GM21515 (cell line): ENCODE data around the gene PLPP4.

Experiments
- ATAC-seq: cut with Tn5 transposase; IDR thresholded peaks from one replicate; pipeline ENCODE4 v1.9.1; 2021; ENCODE audit not compliant: unreplicated experiment

PLPP4 gene

DNA sequence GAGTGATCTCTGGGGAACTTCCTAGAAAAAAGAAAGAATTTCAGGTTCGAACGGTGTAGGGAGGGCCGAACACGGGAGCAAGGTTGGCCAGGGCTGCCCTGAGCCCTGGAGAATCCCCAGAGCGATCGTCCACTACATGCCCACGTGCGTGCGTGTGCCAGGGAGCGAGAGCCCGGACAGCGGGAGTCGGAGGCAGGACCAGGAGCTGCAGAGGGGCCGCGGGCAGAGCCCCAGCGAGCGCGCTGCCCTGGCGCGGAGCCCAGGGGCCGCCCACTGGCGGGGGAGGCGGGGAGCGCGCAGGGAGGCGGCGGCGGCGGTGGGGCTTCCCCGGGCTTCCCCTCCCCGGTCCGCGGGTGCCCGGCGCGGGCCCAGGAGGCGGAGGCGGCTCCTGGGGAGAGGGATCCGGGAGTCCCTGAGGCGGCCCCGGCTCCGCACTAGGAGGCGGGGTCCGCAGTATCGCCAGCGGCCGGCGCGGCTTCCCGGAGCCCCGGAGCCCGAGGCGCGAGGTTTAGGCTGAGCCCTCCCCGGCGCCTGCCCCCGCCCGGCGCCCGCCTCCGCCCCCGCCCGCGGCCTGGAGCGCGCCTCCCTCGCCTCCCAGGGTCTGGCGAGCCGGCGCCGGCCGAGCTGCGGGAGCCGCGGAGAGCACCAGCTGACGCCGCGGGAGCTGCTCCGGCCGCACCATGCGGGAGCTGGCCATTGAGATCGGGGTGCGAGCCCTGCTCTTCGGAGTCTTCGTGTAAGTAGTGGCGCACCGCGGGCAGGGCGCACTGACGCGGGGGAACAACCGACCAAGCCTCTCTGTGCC, at the start of gene PLPP4:
Gene PLPP4 (plus strand): TSS at position 602 of the 805 bp plus-strand sequence. CDS start 79 bp downstream, at position 681.
- ATAC-seq = no peak

DNA sequence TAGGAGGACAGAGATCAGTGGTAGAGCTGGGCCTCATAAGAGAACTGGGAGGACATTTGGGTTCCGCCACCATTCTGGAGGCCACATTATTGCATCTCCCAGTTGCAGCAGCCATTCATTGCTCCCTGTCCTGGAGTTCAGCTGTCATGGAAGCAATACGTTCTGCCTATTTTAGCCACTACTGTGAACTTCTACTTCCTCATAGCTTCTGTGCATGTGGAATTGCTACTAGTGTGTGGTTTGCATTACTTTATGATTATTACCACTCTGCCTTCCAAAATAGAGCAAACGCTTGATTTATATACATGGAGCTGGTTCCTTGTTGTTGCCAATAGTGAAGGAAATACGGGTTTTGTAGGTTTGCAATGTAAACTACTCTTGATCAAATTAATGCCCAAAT, 47.2 kb upstream of the PLPP4 start:
- no peak for ATAC-seq

DNA sequence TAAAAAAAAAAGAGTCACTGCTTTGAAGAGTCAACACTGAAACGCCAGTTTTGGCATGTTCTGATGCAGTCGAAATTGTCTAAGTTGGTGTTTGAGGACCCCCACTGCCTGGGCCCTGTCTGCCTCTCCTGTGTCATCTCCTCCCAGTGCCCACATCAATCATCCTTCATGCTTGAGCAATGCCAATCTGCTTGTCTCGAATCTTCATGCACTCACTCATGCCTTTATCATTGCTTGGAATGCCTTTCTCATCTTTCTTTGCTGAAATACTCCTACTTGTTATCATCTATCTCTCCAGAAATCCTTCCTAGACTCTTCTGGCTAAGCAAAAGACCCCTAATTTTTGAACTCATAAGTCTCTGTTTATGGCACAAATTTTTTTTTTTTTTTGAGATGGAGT, 42.1 kb upstream of the PLPP4 start:
- ATAC-seq = no peak

DNA sequence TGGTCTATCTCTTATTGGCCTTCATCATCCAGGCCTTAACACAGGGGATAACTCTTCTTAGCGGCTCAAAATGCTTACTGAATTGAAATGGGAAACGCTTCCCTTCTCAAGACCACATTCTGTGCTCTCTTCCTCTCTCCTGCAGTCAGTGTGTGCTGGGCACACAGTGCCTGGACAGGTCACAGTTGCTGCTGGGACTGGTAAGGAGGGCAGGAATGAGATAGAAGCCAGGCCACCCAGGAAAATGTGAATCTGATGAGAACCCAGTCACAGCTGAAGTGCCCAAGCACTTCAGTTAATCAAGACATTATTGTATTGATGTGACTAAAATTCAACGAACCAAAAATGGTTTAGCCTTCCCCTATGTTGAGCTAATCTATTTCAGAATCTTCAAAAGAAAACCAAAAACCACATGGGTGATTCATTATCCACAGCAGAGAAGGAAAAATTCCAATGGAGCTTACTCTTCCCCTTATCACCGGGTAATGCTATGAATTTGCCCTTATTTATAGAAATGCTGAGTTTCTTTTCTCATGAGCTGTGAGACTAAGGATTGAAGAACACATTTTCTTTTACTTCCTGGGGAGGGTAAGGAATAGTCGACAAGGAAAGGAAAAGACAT, 41.2 kb upstream of the PLPP4 start:
- ATAC-seq = no peak

DNA sequence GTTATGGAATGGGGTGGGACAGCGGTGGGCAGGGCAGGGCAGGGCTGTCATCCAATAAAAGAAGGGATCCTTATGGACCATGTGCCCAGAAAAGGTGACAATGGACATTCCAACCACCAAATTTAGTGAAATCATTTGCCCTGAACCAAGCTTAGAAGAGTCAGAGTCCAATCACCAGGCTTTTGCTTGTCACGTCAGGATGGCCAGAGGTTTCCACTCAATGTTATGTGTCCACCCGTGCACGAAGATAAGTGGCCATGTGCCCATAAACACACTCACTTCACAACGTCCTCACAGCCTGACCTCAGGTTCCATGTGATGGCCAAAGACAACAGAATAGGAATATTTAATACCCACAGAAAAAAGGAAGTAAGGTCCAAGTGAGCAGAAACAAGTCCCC, 36.6 kb upstream of the PLPP4 start:
- ATAC-seq = no peak

DNA sequence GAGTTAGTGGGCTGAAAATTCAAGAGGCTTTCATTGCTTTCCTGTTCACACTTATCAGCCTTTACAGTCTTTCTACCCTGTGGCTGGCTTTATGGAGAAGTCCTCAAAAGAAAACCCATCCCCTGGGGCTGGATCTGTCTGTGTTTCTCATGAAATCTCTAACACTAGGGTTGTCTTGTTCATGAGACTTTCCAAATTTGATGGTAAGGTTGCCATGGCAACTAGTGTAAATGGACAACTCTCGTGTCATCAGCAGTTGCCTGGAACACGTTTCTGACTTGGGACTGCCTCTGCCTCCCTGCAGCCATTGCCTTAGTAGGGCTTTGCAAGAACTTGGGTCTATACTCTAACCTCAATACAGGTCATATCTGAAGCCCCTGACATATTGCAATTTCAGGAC, 35.8 kb upstream of the PLPP4 start:
- no peak for ATAC-seq

DNA sequence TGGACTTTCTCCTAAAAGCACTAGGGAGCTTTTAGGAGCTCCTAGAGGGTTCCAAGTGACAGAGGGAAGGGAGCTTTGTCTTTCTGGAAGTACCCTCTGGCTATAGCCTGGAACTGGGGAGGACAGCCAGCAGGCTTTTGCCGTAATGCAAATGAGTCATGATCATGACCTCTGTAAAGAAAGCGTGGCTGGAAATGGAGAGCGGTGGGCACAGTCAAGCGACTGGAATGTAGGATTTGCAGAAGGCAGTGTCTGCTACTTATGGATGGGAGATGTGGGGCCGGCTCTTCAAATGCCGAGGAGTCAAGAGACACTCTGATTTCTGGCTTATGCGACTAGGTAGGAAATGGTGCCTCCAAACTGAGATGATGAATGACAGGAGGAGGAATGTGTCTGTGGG, 34.6 kb upstream of the PLPP4 start:
- no peak for ATAC-seq

DNA sequence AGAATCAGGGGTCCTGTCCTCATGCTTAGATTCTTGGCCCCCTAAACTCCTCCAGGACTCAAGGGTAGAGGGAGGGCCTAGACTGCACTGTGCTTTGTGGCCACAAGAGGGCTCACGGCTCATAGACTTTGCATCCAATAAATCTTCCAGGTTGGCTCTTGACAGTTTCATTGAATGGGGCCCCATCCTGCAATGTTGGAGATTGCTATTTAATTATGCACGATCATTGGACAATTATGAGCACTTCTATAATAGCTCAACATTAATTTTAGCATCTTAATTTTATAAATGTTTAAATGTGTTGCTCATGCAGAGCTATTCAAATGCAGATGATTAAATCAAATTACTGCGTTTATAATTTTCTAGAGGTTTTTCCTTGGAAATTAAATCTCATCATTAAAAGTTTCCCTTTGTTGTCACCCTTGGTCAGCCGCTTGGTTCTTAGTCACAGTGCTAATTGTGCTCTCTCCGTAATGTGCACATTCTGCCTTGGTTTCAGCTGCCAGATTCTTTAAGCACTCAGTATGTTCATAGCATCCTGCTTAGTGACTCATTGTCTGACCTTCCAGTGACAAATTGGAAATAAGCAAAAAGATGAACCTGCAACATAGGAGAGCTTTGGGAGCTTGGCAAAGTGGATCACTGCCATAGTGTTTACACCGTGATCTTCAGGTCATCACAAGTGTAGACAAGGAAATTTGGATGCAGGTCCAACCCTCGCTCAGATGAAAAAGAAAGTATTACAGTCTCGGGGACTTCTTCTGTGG, 33.4 kb upstream of the PLPP4 start:
- ATAC-seq = peak; percentile 79

DNA sequence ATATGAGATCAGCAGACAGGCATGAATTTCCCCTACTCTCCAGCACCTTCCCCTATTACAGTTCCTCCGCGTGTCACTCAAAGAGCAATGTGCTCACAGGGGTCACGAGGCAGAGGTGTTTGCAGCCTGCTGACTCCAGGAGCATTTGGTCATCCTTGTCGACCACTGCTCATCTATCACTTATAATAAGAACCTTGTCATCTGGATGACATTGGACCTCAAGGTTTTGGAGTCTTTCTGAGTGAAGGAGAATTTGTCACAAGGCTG, 32.9 kb upstream of the PLPP4 start:
- no peak for ATAC-seq

DNA sequence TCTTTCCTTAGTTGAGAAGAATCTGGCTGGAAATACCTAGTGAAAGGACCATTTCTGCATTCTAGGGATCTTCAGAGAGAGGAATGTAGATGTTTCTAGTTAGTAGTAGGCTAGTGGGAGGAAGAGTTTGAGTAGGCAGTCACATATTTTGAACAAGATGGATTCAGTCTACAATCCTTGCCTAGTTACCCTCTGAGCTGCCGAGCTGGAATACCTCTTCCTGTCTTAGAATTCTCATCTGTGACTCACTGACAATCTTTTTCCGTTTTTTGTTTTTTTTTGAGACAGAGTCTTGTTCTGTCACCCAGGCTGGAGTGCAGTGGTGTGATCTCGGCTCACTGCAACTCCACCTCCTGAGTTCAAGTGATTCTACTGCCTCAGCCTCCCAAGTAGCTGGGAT, 30.7 kb upstream of the PLPP4 start:
- ATAC-seq = no peak

DNA sequence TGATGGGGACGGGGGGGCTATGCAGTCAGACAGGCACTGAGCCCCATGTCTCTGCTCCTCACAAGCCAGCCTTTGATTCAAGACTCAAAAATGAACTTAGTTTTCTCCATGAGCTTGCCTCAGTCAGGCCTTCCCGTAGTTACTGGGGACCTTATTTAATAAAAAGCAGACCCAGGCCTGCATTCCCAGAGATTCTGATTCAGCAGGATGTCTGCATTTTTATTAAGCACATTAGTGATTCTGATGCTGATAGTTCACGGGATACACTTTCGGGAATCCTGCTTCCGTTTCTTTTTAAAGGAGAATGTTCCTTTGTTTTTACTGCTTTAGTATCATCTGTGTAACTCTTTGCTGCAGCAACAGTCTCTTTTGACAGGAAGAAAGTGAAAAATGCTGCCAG, 28.3 kb upstream of the PLPP4 start:
- ATAC-seq = no peak

DNA sequence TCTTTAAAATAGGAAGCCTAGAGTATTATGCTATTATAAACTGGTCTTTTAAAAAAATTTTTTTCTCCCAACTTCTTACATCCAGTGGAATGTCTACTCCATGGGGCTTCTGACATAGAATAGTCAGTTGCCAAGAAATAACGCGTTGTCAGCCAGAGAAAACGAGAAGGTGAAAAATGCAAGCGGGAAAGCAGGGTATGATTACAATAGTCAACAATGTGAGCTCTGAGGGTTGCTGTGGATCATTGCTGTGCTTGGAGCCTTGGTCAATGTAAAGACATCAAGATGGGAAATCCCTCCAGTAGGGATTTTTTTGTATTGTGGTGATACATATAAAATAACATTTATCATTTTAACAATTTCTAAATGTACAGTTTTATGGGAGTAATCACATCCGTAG, 27.6 kb upstream of the PLPP4 start:
- ATAC-seq = no peak

DNA sequence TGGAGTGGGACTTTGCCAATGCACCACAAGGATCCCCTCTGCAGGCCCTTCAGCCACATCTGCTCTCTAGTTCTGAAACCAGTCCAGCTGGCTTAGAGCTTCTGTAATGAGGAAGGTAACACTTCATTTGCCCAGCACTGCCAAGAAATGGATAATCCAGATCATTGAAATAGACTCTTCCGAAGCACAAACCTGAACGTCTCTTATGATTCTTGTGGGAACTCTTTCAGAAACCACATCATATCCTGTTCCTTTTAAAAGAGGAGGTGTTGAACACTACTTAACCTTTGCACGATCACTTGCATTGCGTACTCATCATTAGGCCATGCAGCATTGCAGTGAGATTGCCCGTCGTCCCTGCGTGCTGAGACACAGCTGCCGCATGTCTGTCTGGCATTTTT, 25.8 kb upstream of the PLPP4 start:
- no peak for ATAC-seq

DNA sequence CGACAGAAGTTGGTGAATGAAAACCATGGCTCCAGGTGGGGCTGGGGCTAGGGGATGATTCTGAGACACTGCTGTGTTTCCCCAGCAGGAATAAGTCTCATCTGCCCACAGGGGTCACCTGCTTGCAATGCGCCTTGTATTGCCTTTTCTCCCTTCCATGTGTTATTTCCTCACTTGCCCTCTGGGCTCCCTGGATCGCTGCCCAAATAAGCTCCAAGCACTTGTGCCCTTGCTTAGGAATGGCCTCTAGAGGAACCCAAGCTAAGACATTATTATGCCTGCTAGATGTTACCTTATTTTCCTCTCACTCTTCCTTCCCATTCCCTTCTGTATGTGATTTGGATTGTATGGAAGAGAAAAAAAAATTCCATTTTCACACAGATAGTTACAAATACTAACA, 24.8 kb upstream of the PLPP4 start:
- ATAC-seq = no peak

DNA sequence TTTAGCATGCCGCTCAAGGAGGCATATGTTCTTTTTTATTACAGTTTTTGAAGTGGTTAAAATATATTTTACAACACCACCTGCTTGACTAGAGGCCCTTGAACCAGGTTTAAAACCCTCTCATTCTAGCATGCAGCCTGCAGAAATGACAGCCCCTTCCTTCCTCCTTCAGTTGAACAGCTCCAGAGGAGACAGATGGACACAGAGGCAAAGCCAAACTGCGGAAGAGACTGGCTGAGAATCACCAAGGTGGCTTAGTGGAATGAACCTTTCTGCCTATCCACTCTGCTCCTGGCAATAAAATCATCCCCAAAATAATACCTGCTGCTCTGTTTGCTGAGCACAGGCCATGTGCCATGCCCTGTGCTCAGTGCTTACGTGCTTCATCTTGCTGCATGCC, 23.9 kb upstream of the PLPP4 start:
- no peak for ATAC-seq

DNA sequence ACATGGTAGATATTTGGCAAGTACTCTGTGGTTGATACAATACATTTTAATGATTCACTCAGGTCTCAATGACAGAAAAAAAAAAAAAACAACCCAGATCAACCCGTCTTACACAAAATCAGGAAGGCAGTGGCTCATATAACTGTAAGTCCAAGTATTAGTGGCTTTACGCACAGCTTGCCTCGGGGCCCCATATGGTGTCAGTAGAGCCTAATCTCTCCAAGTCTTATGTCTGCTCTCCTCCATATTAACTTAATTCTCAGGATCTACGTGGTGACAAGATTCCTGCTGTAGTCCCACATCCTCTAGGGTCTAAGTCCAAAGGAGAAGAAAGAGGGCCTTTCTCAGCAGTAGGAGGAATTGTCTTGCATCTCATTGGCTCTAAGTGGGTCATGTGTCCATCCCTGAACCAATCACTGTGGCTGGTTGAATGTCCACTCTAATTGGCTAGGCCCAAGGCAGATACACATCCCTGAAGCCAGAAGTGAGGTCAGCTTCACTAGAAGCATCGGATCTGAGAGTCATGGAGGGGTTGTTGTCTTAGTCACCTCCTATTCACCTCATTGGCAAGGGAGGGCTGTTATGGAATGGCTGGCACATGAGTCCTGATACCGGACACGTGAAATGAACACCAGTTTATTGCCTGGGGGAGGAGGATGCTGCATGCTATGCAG, 20.5 kb upstream of the PLPP4 start:
- no peak for ATAC-seq

DNA sequence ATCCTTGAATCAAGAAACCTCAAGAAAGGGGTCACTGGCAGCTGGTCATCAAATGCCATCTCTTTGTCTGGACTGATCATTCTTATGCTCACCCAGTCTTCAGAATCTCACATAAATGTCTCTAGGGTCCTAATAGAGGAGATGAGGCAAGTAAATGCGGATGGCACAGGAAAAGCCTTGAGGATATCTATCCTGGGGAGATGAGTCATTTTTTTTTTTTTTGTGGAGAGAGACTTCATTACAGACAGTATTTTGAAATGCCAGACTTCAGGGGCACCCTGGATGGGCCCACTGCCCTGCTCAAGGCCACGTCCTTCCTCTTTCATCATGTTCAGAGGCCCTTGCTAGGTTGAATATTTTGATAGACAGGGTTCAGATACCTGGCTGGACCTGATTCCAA, 19.5 kb upstream of the PLPP4 start:
- no peak for ATAC-seq

DNA sequence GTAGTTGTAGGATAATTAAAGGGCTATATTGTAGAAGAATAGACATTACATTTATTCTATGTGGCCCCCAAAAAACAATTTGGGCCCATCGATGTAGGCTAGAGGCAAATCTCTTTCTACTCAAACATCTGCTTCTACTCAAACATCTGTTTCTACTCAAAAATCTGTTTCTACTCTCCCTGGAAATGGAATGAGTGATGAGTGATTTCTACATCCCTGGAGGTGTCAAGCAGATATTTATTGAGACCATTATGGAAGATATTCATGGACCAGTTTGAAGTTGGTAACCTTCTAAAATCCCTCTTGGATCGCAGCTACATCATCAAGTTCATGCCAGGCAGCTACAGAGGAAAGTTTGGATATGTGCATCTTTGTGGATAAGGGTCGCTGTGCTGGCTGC, 5.1 kb upstream of the PLPP4 start:
- no peak for ATAC-seq

DNA sequence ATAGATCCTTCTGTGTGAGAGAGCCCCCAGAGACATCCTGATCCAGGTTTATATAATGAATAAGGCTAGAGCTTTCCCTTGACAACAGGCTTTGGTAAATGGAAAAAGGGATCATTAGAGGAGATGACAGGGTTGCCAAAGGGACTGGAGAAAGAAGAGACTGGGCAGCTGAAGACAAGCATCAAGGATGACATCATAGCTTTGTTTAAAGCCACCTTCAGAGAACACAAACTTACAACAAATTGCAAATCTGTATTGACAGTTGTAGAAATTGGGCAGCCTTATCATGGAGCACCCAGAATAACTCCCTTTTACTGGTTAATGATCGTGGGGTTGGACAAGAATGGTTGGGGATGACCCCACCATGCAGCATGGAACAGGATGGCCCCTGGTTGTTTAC, 3.7 kb upstream of the PLPP4 start:
- ATAC-seq = no peak

DNA sequence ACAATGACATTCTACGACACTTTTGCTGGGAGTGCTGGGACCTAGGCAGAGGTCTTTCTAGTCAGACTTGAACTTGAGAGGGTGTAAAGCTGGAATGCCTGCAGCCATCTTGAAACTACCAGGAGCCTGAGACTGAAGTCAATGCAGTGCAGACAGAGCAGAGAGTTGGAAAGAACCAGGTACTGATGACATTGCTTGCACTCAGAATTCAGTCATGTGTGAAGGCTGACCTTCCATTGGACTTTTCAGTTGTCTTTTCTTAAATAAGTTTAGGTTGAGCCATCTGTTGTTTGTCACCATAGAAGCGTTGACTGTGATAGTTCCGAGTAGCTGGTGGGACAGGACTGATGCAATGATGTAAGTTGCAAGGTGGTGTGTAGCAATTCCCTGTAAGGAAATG, 3.1 kb upstream of the PLPP4 start:
- no peak for ATAC-seq

DNA sequence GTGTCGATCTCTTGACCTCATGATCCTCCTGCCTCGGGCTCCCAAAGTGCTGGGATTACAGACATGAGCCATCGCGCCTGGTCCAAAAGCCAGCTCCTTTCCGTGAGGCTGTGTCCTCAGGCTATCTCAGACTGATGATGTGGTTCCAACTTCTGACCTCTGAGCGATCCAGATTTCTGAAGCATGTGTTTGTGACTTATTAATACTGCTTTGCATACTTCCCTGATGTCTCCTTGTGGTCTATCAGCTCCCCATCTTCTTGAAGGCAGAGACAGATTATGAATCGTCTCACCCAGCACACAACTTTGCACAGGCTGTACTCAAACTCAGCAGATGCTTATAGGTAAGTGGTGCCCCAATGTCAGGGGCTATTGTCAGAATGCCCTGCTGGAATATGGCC, 2.0 kb upstream of the PLPP4 start:
- ATAC-seq = no peak

DNA sequence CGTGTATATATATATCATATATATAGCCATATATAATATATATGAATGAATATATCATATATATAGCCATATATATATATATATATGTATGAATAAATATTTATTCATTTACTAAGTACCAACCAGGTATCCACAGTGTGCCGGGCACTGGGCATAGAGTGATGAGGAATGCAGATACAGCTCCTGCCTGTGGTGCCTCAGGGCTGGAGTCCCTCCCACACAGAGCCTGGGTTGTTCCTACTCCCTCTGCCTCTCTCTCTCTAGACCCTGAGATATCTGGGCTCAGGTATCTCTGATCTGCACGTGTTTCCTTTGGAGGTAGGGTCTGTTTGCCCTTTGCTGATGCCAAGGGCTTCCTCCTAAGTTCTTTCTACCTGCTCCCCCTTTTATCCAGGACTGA, 1.4 kb upstream of the PLPP4 start:
- no peak for ATAC-seq
